ENCODE results near the gene PLIN4.
A peak's percentile ranks its signal among the peaks of the same experiment; 100 is the strongest.

PLIN4 gene

GRCh38 chr19:4482721-4483364, 35.4 kb downstream of the PLIN4 start:
- no peak for DNase-seq

- no peak for DNase-seq
Measured at GRCh38 chr19:4477034-4477801, 41.1 kb downstream of the PLIN4 start.

- peak; percentile 49 for DNase-seq
Measured at GRCh38 chr19:4474514-4475022, 43.7 kb downstream of the PLIN4 start.

GRCh38 chr19:4473763-4474513, 44.3 kb downstream of the PLIN4 start:
- DNase-seq: no peak

GRCh38 chr19:4473011-4473762, 45.1 kb downstream of the PLIN4 start:
- DNase-seq: no peak

- DNase-seq: no peak
Measured at GRCh38 chr19:4472174-4472974, 45.9 kb downstream of the PLIN4 start, which contains the start of gene HDGFL2. TSS of gene HDGFL2 (plus strand) at chr19:4472297. CDS start at chr19:4472351, 54 bp downstream.

GRCh38 chr19:4471403-4472173, 46.7 kb downstream of the PLIN4 start:
- DNase-seq: peak; percentile 98

GRCh38 chr19:4467835-4468234, 50.5 kb downstream of the PLIN4 start:
- DNase-seq: no peak

GRCh38 chr19:4464815-4465581, 53.3 kb downstream of the PLIN4 start:
- no peak for DNase-seq

- peak; percentile 98 for DNase-seq
Measured at GRCh38 chr19:4457654-4458395, 60.5 kb downstream of the PLIN4 start, which contains the start of gene UBXN6. TSS of gene UBXN6 (minus strand) at chr19:4457794. CDS start at chr19:4457697, 97 bp downstream.

GRCh38 chr19:4456843-4457653, 61.2 kb downstream of the PLIN4 start:
- peak; percentile 48 for DNase-seq

GRCh38 chr19:4456476-4456842, 61.8 kb downstream of the PLIN4 start:
- DNase-seq: no peak

GRCh38 chr19:4455719-4456475, 62.4 kb downstream of the PLIN4 start:
- DNase-seq: no peak

GRCh38 chr19:4454747-4455718, 63.3 kb downstream of the PLIN4 start:
- no peak for DNase-seq

- no peak for DNase-seq
Measured at GRCh38 chr19:4453232-4454179, 64.8 kb downstream of the PLIN4 start.
